ENCODE results near the gene ZNF236.
"Not testable (repeated sequence)": the region's sequence is repeated elsewhere in the genome, so short reads cannot be mapped to it uniquely, and the experiment has no call there.

Gene ZNF236

GRCh38 chr18:76963936-76964335 lies 141.6 kb downstream of the ZNF236 start:
- in situ Hi-C loops (cut with MboI; ENCODE audit: low sequenced_read_pairs, unreplicated experiment): no loop called here
- no peak for DNase-seq (ENCODE audit: low spot score)
- TF ChIP-seq CTCF (IDR thresholded peaks at IDR 0.05; ENCODE audit: borderline replicate concordance, control extremely low read depth, extremely low read depth, insufficient read depth, missing control alignments): no peak

- DNase-seq (ENCODE audit: low spot score); in situ Hi-C loops (cut with MboI; ENCODE audit: low sequenced_read_pairs, unreplicated experiment): not testable (repeated sequence)
- peak; percentile 16 for TF ChIP-seq CTCF (IDR thresholded peaks at IDR 0.05; ENCODE audit: borderline replicate concordance, control extremely low read depth, extremely low read depth, insufficient read depth, missing control alignments)
Measured at GRCh38 chr18:76965555-76966151, 143.3 kb downstream of the ZNF236 start.

GRCh38 chr18:76967299-76967698 lies 144.9 kb downstream of the ZNF236 start:
- DNase-seq (ENCODE audit: low spot score); in situ Hi-C loops (cut with MboI; ENCODE audit: low sequenced_read_pairs, unreplicated experiment): not testable (repeated sequence)

- TF ChIP-seq CTCF (IDR thresholded peaks at IDR 0.05; ENCODE audit: borderline replicate concordance, control extremely low read depth, extremely low read depth, insufficient read depth, missing control alignments): no peak
- in situ Hi-C loops (cut with MboI; ENCODE audit: low sequenced_read_pairs, unreplicated experiment): no loop called here
- DNase-seq (ENCODE audit: low spot score): no peak
Measured at GRCh38 chr18:76967721-76968472, 145.5 kb downstream of the ZNF236 start.

- TF ChIP-seq CTCF (IDR thresholded peaks at IDR 0.05; ENCODE audit: borderline replicate concordance, control extremely low read depth, extremely low read depth, insufficient read depth, missing control alignments): no peak
- DNase-seq (ENCODE audit: low spot score): no peak
- in situ Hi-C loops (cut with MboI; ENCODE audit: low sequenced_read_pairs, unreplicated experiment): no loop called here
Measured at GRCh38 chr18:76970770-76971559, 148.6 kb downstream of the ZNF236 start.

GRCh38 chr18:76972241-76972640 lies 149.9 kb downstream of the ZNF236 start:
- no peak for DNase-seq (ENCODE audit: low spot score)
- no peak for TF ChIP-seq CTCF (IDR thresholded peaks at IDR 0.05; ENCODE audit: borderline replicate concordance, control extremely low read depth, extremely low read depth, insufficient read depth, missing control alignments)
- in situ Hi-C loops (cut with MboI; ENCODE audit: low sequenced_read_pairs, unreplicated experiment): no loop called here

Data from GM13976 (cell line).